ENCODE results near the gene DBF4B.
"Not testable (repeated sequence)": the region's sequence is repeated elsewhere in the genome, so short reads cannot be mapped to it uniquely, and the experiment has no call there.

Gene DBF4B

DNA sequence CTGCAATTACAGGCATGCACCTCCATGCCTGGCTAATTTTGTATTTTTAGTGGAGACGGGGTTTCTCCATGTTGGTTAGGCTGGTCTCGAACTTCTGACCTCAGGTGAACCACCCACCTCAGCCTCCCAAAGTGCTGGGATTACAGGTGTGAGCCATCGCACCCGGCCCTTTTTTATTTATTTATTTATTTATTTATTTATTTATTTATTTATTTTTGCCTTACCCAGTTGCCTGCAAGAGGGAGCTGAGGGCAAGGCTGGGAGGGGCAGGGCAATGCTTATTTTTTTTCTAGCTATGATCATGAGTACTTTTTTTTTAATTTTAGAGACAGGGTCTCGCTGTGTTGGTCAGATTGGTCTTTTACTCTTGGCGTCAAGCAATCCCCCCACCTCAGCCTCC, 17.7 kb downstream of the DBF4B start:
- not testable (repeated sequence) for H3K27ac ChIP-seq (ENCODE audit: low read depth, low read length); H3K9ac ChIP-seq (ENCODE audit: low read depth in 1 of 2, low read length in 2 of 2); H3K4me1 ChIP-seq (ENCODE audit: control insufficient read depth in 1 of 2, insufficient read depth in 2 of 2, low read length in 2 of 2); H3K9me3 ChIP-seq (ENCODE audit: control insufficient read depth in 1 of 2, low read length in 2 of 2); H3K4me3 ChIP-seq (ENCODE audit: low read depth in 1 of 2, low read length in 2 of 2); H3K27me3 ChIP-seq (ENCODE audit: control insufficient read depth in 1 of 2, insufficient read depth in 2 of 2, low read length in 2 of 2)
- H3K36me3 ChIP-seq (ENCODE audit: control insufficient read depth in 1 of 2, insufficient read depth in 2 of 2, low read length in 2 of 2) = peaks cover 8 to 17% of the 10 kb centered on the region in 2 donors

DNA sequence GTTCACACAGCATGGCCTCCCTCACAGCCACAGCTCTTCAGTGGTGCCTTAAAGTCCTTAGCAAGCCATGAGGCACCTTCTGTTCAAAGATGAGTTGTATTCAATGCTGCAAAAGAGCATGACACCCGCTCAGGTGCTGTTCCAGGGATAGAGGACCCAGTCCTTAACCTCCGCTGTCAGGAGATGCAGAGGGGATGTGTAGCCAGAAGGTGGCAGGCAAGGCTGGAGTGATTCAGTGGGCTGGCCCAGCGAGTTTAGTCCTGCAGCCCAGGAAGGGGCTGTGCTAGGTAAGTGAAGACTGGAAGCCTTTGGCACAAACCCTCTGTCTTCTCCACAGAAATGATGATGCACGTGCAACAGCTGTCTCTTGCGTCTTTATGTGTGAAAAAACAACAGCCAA, 25.3 kb downstream of the DBF4B start:
- Histone ChIP-seq H3K36me3 (ENCODE audit: control insufficient read depth in 1 of 2, insufficient read depth in 2 of 2, low read length in 2 of 2) (peaks cover 8 to 12% of the 10 kb centered on the region in 2 donors), H3K9ac (ENCODE audit: low read depth in 1 of 2, low read length in 2 of 2) (no peak overlapping the region), H3K27me3 (ENCODE audit: control insufficient read depth in 1 of 2, insufficient read depth in 2 of 2, low read length in 2 of 2) (no peaks in the 10 kb centered on the region), H3K4me1 (ENCODE audit: control insufficient read depth in 1 of 2, insufficient read depth in 2 of 2, low read length in 2 of 2) (no peaks in the 10 kb centered on the region), H3K9me3 (ENCODE audit: control insufficient read depth in 1 of 2, low read length in 2 of 2) (no peaks in the 10 kb centered on the region), H3K4me3 (ENCODE audit: low read depth in 1 of 2, low read length in 2 of 2) (no peak overlapping the region), H3K27ac (ENCODE audit: low read depth, low read length) (no peak overlapping the region)

DNA sequence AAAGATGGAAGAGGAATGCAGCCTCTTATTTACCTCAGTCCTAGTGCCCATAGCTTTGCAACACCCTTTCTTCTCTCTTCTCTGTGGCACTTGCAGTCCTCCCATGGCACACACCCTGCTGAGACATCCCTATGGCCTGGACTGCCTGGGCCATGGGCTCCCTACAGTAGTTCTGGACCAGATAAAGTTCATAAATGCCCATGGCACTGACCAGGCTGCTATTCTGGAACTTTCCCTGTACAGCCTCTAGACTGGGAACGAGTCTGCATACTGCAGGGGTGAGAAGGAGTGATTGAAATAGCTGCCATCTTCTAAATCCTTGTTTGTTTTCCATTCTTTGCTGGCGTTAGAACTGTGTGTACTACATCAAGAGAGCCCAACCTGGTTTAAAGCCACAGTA, 25.8 kb downstream of the DBF4B start:
- Histone ChIP-seq H3K9ac (ENCODE audit: low read depth in 1 of 2, low read length in 2 of 2) (no peak overlapping the region), H3K9me3 (ENCODE audit: control insufficient read depth in 1 of 2, low read length in 2 of 2) (no peaks in the 10 kb centered on the region), H3K27ac (ENCODE audit: low read depth, low read length) (no peak overlapping the region), H3K4me1 (ENCODE audit: control insufficient read depth in 1 of 2, insufficient read depth in 2 of 2, low read length in 2 of 2) (no peaks in the 10 kb centered on the region), H3K27me3 (ENCODE audit: control insufficient read depth in 1 of 2, insufficient read depth in 2 of 2, low read length in 2 of 2) (no peaks in the 10 kb centered on the region), H3K4me3 (ENCODE audit: low read depth in 1 of 2, low read length in 2 of 2) (no peak overlapping the region), H3K36me3 (ENCODE audit: control insufficient read depth in 1 of 2, insufficient read depth in 2 of 2, low read length in 2 of 2) (peaks cover 8 to 12% of the 10 kb centered on the region in 2 donors)

DNA sequence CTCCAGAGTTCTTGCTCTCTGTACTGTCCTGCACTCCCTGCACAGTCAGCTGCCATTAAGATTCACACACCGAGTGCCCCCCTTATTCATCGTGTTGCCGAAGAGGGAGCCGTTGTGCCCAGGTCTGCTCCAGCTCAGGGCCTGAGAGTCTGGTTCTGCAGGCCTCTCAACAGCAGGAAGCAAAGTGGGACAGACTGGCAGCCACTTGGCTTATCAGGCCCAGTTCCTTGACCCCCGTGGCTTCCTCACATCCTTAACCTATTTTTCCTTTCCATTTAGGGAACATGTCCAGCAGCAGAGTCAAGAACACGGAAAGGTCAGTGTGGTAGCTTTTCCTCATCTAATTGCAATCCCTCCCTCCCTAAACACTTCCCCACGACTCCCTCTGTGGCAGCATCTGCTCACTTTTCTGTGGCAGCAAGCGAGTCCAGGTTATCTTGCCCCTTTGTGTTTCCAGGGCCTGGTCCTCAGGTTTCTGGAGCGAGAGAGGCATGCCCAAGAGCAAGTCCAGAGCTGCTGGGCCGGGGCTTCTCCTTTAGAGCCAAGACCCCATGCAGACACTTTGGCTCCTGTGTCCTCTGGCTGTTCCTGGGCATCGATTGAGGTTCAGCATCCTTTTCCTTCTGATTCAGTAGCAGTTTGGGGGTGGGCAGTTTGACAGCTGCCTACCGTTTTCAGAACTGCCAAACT, 28.2 kb downstream of the DBF4B start:
- Histone ChIP-seq H3K9ac (ENCODE audit: low read depth in 1 of 2, low read length in 2 of 2) (no peak overlapping the region), H3K9me3 (ENCODE audit: control insufficient read depth in 1 of 2, low read length in 2 of 2) (no peaks in the 10 kb centered on the region), H3K4me3 (ENCODE audit: low read depth in 1 of 2, low read length in 2 of 2) (no peak overlapping the region), H3K4me1 (ENCODE audit: control insufficient read depth in 1 of 2, insufficient read depth in 2 of 2, low read length in 2 of 2) (no peaks in the 10 kb centered on the region), H3K27me3 (ENCODE audit: control insufficient read depth in 1 of 2, insufficient read depth in 2 of 2, low read length in 2 of 2) (no peaks in the 10 kb centered on the region), H3K36me3 (ENCODE audit: control insufficient read depth in 1 of 2, insufficient read depth in 2 of 2, low read length in 2 of 2) (peaks cover 3 to 4% of the 10 kb centered on the region in 2 donors), H3K27ac (ENCODE audit: low read depth, low read length) (no peak overlapping the region)

DNA sequence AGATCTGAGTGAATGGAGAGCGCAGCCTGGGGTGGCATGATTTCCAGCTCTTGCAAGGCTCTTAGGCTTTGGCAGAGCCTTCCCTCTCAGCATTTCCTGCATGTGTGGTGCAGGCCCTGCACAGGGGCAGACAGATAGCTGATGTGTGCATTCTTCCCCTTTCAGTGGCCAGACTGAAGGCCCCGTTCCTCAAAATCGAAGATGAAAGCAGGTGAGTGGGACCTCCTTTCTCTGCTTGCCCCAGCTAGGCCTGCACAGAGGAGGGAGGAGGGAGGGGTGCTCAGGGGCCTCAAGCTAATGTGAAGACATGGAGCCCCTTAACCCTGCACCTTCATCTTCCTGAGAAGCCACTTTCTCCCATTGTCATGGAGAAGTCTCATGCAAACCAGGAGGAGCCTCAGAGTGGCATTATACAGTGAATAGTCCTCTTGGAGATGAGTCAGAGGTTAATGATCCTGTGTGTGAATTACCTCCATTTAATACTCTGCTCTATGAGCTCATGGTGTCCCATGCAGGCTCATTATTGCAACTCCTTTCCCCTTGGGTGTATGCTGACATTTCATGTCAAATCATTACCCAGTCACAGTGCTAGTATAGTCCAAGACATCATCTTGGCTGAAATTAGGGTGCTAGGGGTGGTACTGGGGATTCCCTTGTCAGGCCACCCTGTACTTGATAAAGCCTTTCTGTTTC, 29.9 kb downstream of the DBF4B start:
- H3K4me3 ChIP-seq (ENCODE audit: low read depth in 1 of 2, low read length in 2 of 2) = no peak overlapping the region
- no peaks in the 10 kb centered on the region for H3K9me3 ChIP-seq (ENCODE audit: control insufficient read depth in 1 of 2, low read length in 2 of 2)
- no peak overlapping the region for H3K9ac ChIP-seq (ENCODE audit: low read depth in 1 of 2, low read length in 2 of 2)
- no peak overlapping the region for H3K27ac ChIP-seq (ENCODE audit: low read depth, low read length)
- peaks cover 0 to 3% of the 10 kb centered on the region in 2 donors for H3K36me3 ChIP-seq (ENCODE audit: control insufficient read depth in 1 of 2, insufficient read depth in 2 of 2, low read length in 2 of 2)
- H3K27me3 ChIP-seq (ENCODE audit: control insufficient read depth in 1 of 2, insufficient read depth in 2 of 2, low read length in 2 of 2) = no peaks in the 10 kb centered on the region
- no peaks in the 10 kb centered on the region for H3K4me1 ChIP-seq (ENCODE audit: control insufficient read depth in 1 of 2, insufficient read depth in 2 of 2, low read length in 2 of 2)

DNA sequence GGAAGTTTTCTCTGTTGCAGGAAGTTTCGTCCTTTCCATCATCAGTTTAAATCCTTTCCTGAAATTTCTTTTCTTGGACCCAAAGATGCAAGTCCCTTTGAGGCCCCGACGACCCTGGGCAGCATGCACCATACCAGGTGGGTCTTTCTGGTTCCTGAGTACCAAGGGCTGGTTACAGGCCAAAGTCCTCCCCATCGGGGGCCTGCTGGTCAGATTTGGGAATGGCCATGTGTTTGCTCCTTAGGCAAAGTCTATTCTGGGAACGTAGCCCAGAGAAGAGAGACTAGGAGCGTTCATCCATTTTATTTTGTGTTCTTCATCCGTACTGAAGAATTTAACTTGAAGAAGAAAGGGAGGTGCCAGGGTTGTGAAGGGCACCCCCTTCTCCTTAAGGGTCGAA, 32.9 kb downstream of the DBF4B start:
- H3K27ac ChIP-seq (ENCODE audit: low read depth, low read length) = no peak overlapping the region
- no peak overlapping the region for H3K9ac ChIP-seq (ENCODE audit: low read depth in 1 of 2, low read length in 2 of 2)

DNA sequence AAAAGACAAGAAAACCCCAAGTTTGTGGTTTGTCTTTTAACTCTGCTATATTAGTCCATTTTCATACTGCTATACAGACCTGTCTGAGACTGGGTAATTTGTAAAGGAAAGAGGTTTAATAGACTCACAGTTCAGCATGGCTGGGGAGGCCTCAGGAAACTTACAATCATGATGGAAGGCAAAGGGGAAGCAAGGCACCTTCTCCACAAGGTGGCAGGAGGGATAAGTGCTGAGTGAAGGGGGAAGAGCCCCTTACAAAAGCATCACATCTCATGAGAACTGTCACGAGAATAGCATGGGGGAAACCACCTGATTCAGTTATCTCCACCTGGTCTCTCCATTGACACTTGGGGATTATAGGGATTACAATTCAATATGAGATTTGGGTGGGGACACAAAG, 36.8 kb downstream of the DBF4B start:
- H3K9ac ChIP-seq (ENCODE audit: low read depth in 1 of 2, low read length in 2 of 2) = no peak overlapping the region
- no peak overlapping the region for H3K27ac ChIP-seq (ENCODE audit: low read depth, low read length)
- no peaks in the 10 kb centered on the region for H3K27me3 ChIP-seq (ENCODE audit: control insufficient read depth in 1 of 2, insufficient read depth in 2 of 2, low read length in 2 of 2)
- H3K4me3 ChIP-seq (ENCODE audit: low read depth in 1 of 2, low read length in 2 of 2) = no peak overlapping the region
- peaks cover 3 to 10% of the 10 kb centered on the region in 2 donors for H3K36me3 ChIP-seq (ENCODE audit: control insufficient read depth in 1 of 2, insufficient read depth in 2 of 2, low read length in 2 of 2)
- H3K9me3 ChIP-seq (ENCODE audit: control insufficient read depth in 1 of 2, low read length in 2 of 2) = no peaks in the 10 kb centered on the region
- H3K4me1 ChIP-seq (ENCODE audit: control insufficient read depth in 1 of 2, insufficient read depth in 2 of 2, low read length in 2 of 2) = no peaks in the 10 kb centered on the region

More for the DNA sequence above, 32.9 kb downstream of the DBF4B start:
- Histone ChIP-seq H3K4me1 (ENCODE audit: control insufficient read depth in 1 of 2, insufficient read depth in 2 of 2, low read length in 2 of 2) (no peaks in the 10 kb centered on the region), H3K9me3 (ENCODE audit: control insufficient read depth in 1 of 2, low read length in 2 of 2) (no peaks in the 10 kb centered on the region), H3K4me3 (ENCODE audit: low read depth in 1 of 2, low read length in 2 of 2) (no peak overlapping the region), H3K27me3 (ENCODE audit: control insufficient read depth in 1 of 2, insufficient read depth in 2 of 2, low read length in 2 of 2) (no peaks in the 10 kb centered on the region), H3K36me3 (ENCODE audit: control insufficient read depth in 1 of 2, insufficient read depth in 2 of 2, low read length in 2 of 2) (peaks cover 0 to 3% of the 10 kb centered on the region in 2 donors)

DNA sequence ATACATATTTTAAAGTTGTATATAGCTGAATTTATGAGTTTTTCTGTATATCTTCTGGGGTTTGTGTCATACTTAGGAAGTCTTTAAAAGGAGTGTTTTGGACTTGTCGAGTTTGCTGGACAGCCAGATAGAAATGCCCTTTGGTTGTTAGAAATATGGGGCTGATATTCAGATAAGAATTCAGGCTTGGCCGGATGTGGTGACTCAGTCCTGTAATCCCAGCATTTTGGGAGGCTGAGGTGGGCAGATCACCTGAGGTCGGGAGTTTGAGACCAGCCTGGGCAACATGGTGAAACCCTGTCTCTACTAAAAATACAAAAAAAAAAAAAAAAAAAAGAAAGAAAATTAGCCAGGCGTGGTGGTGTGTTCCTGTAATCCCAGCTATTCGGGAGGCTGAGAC, 37.3 kb downstream of the DBF4B start:
- not testable (repeated sequence) for H3K27me3 ChIP-seq (ENCODE audit: control insufficient read depth in 1 of 2, insufficient read depth in 2 of 2, low read length in 2 of 2); H3K27ac ChIP-seq (ENCODE audit: low read depth, low read length); H3K4me3 ChIP-seq (ENCODE audit: low read depth in 1 of 2, low read length in 2 of 2); H3K9ac ChIP-seq (ENCODE audit: low read depth in 1 of 2, low read length in 2 of 2); H3K36me3 ChIP-seq (ENCODE audit: control insufficient read depth in 1 of 2, insufficient read depth in 2 of 2, low read length in 2 of 2); H3K9me3 ChIP-seq (ENCODE audit: control insufficient read depth in 1 of 2, low read length in 2 of 2); H3K4me1 ChIP-seq (ENCODE audit: control insufficient read depth in 1 of 2, insufficient read depth in 2 of 2, low read length in 2 of 2)

DNA sequence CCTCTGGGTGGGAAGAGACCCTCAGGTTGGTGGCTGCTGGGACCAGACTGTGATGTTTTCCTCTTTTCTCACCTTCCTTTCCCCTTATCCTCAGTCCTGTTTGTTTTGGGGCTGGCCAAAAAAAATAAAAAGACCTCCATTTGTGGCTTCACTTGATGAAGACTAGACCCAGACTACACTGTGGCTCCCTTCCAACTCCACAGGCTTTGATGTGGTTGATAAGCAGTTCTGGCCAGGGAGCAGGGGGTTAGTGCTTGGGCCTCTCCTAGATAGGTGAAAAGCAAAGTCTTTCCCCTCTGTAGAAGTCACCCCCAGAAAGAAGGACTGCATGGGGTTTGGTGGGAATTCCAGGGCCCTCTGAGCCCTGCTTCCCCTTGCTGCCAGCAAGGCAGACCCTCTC, 39.1 kb downstream of the DBF4B start:
- Histone ChIP-seq H3K9ac (ENCODE audit: low read depth in 1 of 2, low read length in 2 of 2) (no peak overlapping the region), H3K36me3 (ENCODE audit: control insufficient read depth in 1 of 2, insufficient read depth in 2 of 2, low read length in 2 of 2) (peaks cover 0 to 10% of the 10 kb centered on the region in 2 donors), H3K9me3 (ENCODE audit: control insufficient read depth in 1 of 2, low read length in 2 of 2) (no peaks in the 10 kb centered on the region), H3K4me1 (ENCODE audit: control insufficient read depth in 1 of 2, insufficient read depth in 2 of 2, low read length in 2 of 2) (no peaks in the 10 kb centered on the region), H3K27me3 (ENCODE audit: control insufficient read depth in 1 of 2, insufficient read depth in 2 of 2, low read length in 2 of 2) (no peaks in the 10 kb centered on the region), H3K4me3 (ENCODE audit: low read depth in 1 of 2, low read length in 2 of 2) (no peak overlapping the region), H3K27ac (ENCODE audit: low read depth, low read length) (no peak overlapping the region)

DNA sequence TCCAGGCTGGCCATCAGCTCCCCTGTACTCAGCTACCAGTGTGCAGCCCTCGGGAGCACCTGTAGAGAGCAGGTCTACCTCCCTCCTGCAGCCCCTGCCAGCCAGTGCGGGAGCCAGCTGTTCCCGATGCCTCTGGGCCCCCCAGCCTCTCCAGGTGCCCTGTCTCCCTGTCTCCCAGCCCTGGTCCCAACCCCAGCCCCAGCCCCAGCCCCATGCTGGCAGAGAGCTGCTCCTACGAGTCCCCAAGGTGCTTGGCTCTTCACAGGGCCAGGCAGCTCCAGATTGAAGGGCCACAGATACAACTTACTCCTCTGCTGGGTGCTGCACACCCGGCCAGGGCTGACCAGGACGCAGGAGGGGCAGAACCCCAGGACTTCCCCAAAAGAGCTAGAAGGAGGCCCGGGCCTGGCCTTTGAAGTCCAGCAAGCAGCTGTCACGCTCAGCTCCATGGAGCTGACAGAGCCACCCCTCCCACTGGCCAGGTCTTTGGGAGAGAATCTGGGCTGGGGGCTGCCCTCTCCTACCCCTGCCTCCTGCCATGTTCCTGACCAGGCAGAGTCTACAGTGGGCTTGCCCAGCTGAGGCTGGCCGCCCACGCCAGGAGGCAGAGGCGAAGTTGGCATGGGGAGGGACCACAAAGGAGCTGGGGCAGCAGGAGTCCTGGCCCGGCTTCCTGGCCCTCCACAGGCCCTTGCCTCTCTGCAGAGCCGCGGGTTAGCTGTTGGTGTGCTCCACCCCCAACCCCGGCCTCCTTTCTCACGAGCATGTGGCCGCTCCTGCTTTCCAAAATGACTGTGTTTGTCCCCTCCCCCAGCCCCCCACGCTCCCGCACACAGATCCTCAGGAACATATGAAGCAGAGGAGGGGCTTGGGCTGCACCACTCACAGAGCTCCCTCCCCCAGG, 40.9 kb downstream of the DBF4B start:
- no peak overlapping the region for H3K4me3 ChIP-seq (ENCODE audit: low read depth in 1 of 2, low read length in 2 of 2)
- H3K9ac ChIP-seq (ENCODE audit: low read depth in 1 of 2, low read length in 2 of 2) = no peak overlapping the region
- H3K27me3 ChIP-seq (ENCODE audit: control insufficient read depth in 1 of 2, insufficient read depth in 2 of 2, low read length in 2 of 2) = no peaks in the 10 kb centered on the region
- H3K36me3 ChIP-seq (ENCODE audit: control insufficient read depth in 1 of 2, insufficient read depth in 2 of 2, low read length in 2 of 2) = peaks cover 0 to 10% of the 10 kb centered on the region in 2 donors
- H3K4me1 ChIP-seq (ENCODE audit: control insufficient read depth in 1 of 2, insufficient read depth in 2 of 2, low read length in 2 of 2) = no peaks in the 10 kb centered on the region
- no peak overlapping the region for H3K27ac ChIP-seq (ENCODE audit: low read depth, low read length)
- H3K9me3 ChIP-seq (ENCODE audit: control insufficient read depth in 1 of 2, low read length in 2 of 2) = no peaks in the 10 kb centered on the region

All from duodenal mucosa (tissue), 2 donors.